Gastrocnemius medialis (tissue), 4 donors: Measurements from ENCODE around the gene EIPR1.

Experiments used
- POLR2A ChIP-seq, 2 donors: fragments of 450-650 bp; IDR thresholded peaks; one replicate each; pipeline ENCODE4 v1.6.1; 2017; ENCODE audit warnings: antibody characterized with exemption in 2 of 2, mild to moderate bottlenecking in 2 of 2, moderate library complexity in 2 of 2
- TF ChIP-seq, protein P1 (sequence below), 5 experiments: fragments of 450-650 bp in 3 of 5; fragments of 200-600 bp in 2 of 5; sonication (generic) in 2 of 5; IDR thresholded peaks in 4 of 5; conservative IDR thresholded peaks in 1 of 5; 1 replicate in 4 of 5; 2 replicates in 1 of 5; pipeline ENCODE4 v1.5.1; 2016 to 2019; ENCODE audit warnings: antibody characterized with exemption in 5 of 5, mild to moderate bottlenecking in 3 of 5, moderate library complexity in 3 of 5

DNA sequence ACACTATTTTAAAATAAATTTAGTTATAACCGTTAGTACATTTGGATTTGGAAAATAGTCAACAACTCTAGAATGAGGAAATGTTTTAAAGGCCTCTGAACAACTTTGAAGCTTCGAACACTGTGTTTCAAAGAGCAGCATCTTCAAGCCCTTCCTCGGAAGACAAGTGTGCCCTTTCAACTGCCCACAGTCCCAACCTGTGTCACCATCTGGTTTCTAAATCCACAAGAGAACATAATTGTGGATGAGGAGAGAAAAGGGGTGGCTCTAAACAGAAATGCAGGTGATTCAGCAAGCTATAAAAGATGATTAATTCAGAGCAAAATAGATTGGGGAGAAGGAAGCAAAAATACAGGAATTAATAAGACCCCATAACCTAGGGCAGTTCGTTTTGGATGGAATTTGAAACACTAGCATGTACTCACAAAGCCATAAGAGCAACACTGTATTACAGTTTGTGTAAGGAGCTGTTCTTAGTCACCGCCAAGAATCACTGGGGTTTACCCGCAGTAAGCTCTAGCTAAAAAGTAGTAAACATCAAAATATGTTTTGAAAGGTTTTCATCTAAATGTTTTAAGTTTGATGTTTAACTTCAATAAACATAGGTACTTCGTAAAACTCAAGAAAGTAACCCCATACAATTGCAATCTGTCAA lies 160.7 kb downstream of the EIPR1 start:
- TF ChIP-seq, protein P1, sequence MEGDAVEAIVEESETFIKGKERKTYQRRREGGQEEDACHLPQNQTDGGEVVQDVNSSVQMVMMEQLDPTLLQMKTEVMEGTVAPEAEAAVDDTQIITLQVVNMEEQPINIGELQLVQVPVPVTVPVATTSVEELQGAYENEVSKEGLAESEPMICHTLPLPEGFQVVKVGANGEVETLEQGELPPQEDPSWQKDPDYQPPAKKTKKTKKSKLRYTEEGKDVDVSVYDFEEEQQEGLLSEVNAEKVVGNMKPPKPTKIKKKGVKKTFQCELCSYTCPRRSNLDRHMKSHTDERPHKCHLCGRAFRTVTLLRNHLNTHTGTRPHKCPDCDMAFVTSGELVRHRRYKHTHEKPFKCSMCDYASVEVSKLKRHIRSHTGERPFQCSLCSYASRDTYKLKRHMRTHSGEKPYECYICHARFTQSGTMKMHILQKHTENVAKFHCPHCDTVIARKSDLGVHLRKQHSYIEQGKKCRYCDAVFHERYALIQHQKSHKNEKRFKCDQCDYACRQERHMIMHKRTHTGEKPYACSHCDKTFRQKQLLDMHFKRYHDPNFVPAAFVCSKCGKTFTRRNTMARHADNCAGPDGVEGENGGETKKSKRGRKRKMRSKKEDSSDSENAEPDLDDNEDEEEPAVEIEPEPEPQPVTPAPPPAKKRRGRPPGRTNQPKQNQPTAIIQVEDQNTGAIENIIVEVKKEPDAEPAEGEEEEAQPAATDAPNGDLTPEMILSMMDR (IDR thresholded peaks at IDR 0.05 in 4 of 5, conservative IDR thresholded peaks at IDR 0.05 in 1 of 5) = no peak
- no peak for TF ChIP-seq POLR2A (IDR thresholded peaks at IDR 0.05)
